GDM1 (cell line): ENCODE data around the gene OR2A12.
"Not testable (repeated sequence)": the region's sequence is repeated elsewhere in the genome, so short reads cannot be mapped to it uniquely, and the experiment has no call there.

ENCODE experiments used
- DNase-seq: peaks from one replicate; lab custom pipeline; 2025; lab: John Stamatoyannopoulos, UW

Gene OR2A12

DNA sequence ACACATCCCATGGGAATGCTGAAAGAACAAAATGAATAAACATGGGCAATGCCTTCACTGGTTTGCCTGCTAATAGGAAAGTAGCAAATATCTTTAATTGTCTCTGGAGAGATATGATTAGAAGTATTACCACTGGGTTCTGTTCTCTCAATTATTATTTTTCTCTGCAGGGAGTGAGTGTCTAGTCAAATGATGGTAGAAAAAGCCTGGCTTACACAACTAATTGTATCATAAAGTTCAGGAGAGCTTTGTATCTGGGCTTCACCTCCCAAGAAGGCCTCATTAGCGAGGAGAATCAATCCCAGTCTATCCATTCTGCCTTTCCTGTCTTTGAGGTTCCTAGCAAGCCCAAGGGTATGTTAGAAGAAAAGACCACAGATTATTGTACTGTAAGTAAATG is 36.8 kb downstream of the OR2A12 start, which contains the start of gene OR2A14:
OR2A14 (plus strand) TSS at position 301 of the 400 bp plus-strand sequence. CDS start 5,937 bp downstream, outside the sequence.
- no peak for DNase-seq

DNA sequence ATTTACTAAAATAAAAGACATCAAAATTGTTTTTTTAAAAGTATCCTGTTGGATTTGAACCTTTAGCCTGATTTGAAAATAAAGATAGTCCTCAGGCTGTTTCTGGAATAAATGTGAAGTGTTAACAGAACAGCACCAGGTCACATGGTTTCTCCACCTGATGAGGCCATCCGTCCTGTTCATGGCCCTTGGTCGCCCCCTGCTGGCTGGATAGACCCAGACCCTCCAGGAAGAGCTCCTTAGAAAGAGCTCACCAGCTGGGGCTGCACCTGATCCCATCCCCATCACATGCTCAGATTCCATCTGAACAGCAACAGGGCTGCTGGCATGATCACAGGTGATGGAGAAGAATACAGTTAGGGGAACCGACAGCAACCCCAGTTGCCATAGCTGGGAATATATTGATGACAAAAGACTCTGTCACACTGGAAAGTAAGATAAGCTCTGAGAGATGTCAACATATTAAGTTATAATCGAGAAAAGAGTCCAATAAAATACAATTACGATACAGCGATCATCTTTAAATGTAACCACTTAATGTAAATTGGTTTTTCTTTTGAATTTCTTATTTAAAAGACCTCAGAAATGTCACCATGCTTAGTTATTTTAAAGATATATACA is 41.7 kb downstream of the OR2A12 start:
- peak; percentile 51 for DNase-seq

DNA sequence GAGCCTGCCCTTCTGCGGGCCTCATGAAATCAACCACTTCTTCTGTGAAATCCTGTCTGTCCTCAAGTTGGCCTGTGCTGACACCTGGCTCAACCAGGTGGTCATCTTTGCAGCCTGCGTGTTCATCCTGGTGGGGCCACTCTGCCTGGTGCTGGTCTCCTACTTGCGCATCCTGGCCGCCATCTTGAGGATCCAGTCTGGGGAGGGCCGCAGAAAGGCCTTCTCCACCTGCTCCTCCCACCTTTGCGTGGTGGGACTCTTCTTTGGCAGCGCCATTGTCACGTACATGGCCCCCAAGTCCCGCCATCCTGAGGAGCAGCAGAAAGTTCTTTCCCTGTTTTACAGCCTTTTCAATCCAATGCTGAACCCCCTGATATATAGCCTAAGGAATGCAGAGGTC is 43.5 kb downstream of the OR2A12 start:
- DNase-seq, result not testable (repeated sequence)

GRCh38 chr7:144130730-144131129 is 44.7 kb downstream of the OR2A12 start:
- DNase-seq, result no peak

- no peak for DNase-seq
Observed at GRCh38 chr7:144132262-144132661, 46.2 kb downstream of the OR2A12 start.

- no peak for DNase-seq
Observed at GRCh38 chr7:144133307-144133706, 47.2 kb downstream of the OR2A12 start.

DNA sequence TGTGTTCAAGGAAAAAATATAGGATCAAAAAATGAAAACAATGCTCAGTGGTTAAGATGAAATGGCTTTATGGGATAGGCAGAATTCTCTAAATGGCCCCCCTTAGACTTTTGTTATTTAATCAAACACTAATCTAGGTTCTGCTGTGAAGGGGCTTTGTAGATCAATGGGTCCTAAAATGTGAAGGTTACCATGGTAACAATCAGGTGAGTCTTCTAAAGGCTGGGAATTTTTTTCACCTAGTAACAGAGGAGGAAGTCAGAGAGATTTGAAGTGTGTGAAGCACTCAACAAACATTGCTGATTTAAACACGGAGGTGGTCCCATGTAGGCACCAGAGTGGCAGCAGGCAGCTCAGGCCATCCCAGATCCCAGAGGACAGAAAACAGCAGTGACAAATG is 48.0 kb downstream of the OR2A12 start:
- DNase-seq, result no peak

DNA sequence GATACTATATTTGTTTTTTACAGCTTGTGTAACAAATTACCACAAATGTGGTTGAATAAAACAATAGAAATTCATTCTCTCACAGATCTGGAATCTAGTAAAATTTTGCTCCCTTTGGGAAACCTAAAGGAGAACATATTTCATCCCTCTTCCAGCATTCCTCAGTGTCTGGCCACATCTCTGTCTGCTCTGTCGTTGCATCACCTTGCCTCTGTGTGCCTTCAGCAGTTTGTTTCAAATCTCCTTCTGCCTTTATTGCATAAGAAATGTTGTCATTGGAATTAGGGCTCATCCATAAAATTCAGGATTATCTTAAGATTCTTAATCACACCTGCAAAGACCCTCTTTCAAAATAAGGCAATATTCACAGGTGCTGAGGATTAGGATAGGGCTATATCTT is 51.4 kb downstream of the OR2A12 start:
- DNase-seq, result no peak

GRCh38 chr7:144142187-144142586 is 56.1 kb downstream of the OR2A12 start:
- no peak for DNase-seq

DNA sequence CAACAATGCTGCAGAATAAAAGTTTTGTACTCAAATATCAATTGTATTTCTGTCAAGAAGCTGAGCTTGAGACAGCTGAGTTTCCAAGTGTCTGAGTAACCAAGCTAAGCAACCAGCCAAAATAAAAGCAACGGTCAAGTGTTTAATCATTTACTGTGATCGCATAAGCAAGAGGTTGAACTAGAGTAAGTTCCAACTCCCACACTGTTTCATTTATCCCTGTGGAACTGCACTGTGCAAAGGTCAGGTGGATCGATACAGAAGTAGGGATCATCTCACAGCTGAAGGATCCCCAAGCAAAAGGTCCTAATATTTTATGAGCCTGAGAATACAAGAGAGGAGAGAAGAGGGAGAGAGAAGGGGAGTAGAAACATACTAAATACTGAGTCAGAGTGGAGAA is 58.3 kb downstream of the OR2A12 start:
- no peak for DNase-seq

DNA sequence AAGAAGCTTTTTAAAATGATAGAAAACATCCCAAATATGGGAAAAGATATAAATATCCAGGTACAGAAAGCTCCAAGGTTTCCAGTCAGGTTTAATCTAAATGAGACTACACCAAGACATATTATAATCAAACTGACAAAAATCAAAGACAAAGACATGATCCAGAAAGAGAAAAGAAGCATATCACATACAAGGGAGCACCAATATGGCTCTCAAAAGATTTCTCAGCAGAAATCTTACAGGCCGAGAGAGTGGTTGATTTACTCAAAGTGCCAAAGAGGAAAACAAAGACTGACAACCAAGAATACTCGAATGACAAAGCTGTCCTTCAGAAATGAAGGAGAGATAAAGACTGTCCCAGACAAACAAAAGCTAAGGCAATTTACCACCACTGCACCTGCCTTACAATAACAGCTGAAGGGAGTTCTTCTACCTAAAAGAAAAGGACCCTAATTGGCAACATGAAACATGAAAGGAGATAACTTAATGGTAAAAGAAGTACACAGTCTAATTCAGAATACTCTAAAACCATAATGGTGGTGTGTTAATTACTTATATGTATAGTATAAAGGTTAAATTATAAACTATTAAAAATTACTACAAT is 62.2 kb downstream of the OR2A12 start:
- DNase-seq, result no peak
